H1 (cell line): Measurements from ENCODE around the gene SLK. TPM values are rescaled to one million over a fixed set of nuclear protein-coding genes. Genes with fewer than 3 reads are reported as not detected.

Experiments
- CTBP2 ChIP-seq: IDR thresholded peaks from 2 replicates; pipeline ENCODE4 v1.7.0; 2011; ENCODE audit warnings: borderline replicate concordance, mild to moderate bottlenecking, moderate library complexity, mixed read lengths, low read length; ENCODE audit not compliant: insufficient read depth, insufficient read length
- RFX5 ChIP-seq: IDR thresholded peaks from 2 replicates; pipeline ENCODE4 v1.6.1; 2011; ENCODE audit warnings: low read depth, low read length, improper control_type of control experiment, borderline replicate concordance
- polyA plus RNA-seq, 7 experiments: library from polyadenylated mRNA; depleted of rRNA in 3 of 7; stranded (reverse) in 5 of 7; unstranded in 2 of 7; fragments of >200 nt in 5 of 7; fragments of 200-250 nt in 2 of 7; gene quantifications; 1 replicate in 5 of 7; 2 replicates in 1 of 7; 4 replicates in 1 of 7; pipeline versions ENCODE4 v1.2.1 to v1.2.3, GENCODE V29; 2011 to 2013; ENCODE audit warnings: missing spikeins in 2 of 7, mixed read lengths in 2 of 7
- total RNA-seq: library from RNA; stranded (reverse); fragmentation: NEBNext Ultra II Directional; extraction: Animal tissue kit (Norgen Biotek cat#: 25700); gene quantifications from 2 replicates; pipeline ENCODE4 v1.2.1, GENCODE V29; 2021

Gene SLK
- total and polyA plus RNA-seq, 2 of the 8 experiments (the other 6 are each of a cell fraction or from before 2014, with no cell fraction given): 2.7 to 18.3 TPM

DNA sequence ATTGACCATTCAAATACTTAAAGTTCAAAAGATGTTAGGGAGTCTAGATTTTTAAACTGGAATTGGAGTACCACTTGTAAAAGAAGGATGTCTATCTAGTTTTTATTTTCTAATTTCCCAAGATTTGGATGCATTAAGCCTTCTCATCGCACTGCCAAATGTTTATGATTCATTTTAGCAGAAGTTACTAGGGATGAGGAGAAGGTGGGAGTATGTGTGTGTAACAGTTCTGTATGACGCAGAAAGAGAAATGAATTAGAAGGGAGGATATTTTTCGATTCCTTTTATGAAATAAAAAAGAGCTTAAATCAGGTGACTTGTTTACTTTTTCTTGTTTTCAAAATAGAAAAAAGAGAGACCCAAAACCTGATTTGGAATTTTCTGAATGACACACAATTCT is 6.8 kb upstream of the SLK start (continued):
- TF ChIP-seq RFX5 (no peak), CTBP2 (no peak)
